ENCODE data around the gene STAT4. TPM values are rescaled to one million over a fixed set of nuclear protein-coding genes. Genes with fewer than 3 reads are reported as not detected.

STAT4 gene
- total RNA-seq, 1 experiment from 2014 or later, result 0.33 TPM

GRCh38 chr2:190981333-190981732 lies 169.5 kb downstream of the STAT4 start:
- Histone ChIP-seq H4K20me1 (ENCODE audit: control insufficient read depth, insufficient read depth, insufficient read length) (no peaks in the 10 kb centered on the region), H3K4ac (ENCODE audit: low read depth, low read length) (no peak overlapping the region), H3K9me3 (ENCODE audit: control insufficient read depth, low read depth, low read length) (no peaks in the 10 kb centered on the region), H2BK5ac (ENCODE audit: insufficient read length, low read length) (no peak overlapping the region), H3K79me2 (ENCODE audit: insufficient read depth, low read length) (no peaks in the 10 kb centered on the region), H3K9ac (ENCODE audit: extremely low read depth, insufficient read length, low read length) (no peak overlapping the region), H2BK120ac (ENCODE audit: low read depth, low read length, poor library complexity, severe bottlenecking) (no peak overlapping the region), H4K5ac (ENCODE audit: insufficient read length, low read depth, low read length) (no peak overlapping the region), H3K23ac (ENCODE audit: insufficient read length, low read depth, low read length) (no peak overlapping the region), H3K23me2 (ENCODE audit: insufficient read length, low read depth, low read length, poor library complexity, severe bottlenecking) (no peaks in the 10 kb centered on the region), H3K4me2 (ENCODE audit: insufficient read depth, insufficient read length, low read length) (no peak overlapping the region), H3K18ac (ENCODE audit: insufficient read length, low read depth, low read length) (no peak overlapping the region), H2AFZ (ENCODE audit: low read length) (no peak overlapping the region), H3K27me3 (ENCODE audit: insufficient read depth, low read length) (no peaks in the 10 kb centered on the region), H3K27ac (ENCODE audit: insufficient read length, low read depth, low read length) (no peak overlapping the region), H4K91ac (ENCODE audit: insufficient read length, low read depth, low read length) (no peak overlapping the region), H3K79me1 (ENCODE audit: insufficient read depth, low read depth, low read length, poor library complexity, severe bottlenecking) (no peaks in the 10 kb centered on the region), H3T11ph (ENCODE audit: low read length) (no peak overlapping the region), H3K4me1 (ENCODE audit: insufficient read depth, low read length) (no peaks in the 10 kb centered on the region), H4K8ac (replicated peaks; ENCODE audit: insufficient read length, low read depth, low read length) (no peak overlapping the region), H3K14ac (ENCODE audit: insufficient read depth, low read length) (no peak overlapping the region), H2BK12ac (ENCODE audit: insufficient read length, low read depth, low read length) (no peak overlapping the region), H2BK20ac (ENCODE audit: low read depth, low read length, poor library complexity, severe bottlenecking) (no peak overlapping the region), H2BK15ac (ENCODE audit: low read depth, low read length) (no peak overlapping the region), H2AK5ac (ENCODE audit: insufficient read length, low read length) (no peak overlapping the region), H3K56ac (ENCODE audit: insufficient read length, low read depth, low read length) (no peak overlapping the region)
- H3K27me3 Mint-ChIP-seq (ENCODE audit: low read depth), result no peaks in the 10 kb centered on the region
- H3K36me3 Mint-ChIP-seq (ENCODE audit: insufficient read depth in 1 of 3, low read depth in 3 of 3), result peaks cover 53 to 96% (median 93%) of the 10 kb centered on the region in 3 experiments; a peak in 6 of 7 replicates
- no peaks in the 10 kb centered on the region for H3K9me3 Mint-ChIP-seq
- TF ChIP-seq, protein P1, sequence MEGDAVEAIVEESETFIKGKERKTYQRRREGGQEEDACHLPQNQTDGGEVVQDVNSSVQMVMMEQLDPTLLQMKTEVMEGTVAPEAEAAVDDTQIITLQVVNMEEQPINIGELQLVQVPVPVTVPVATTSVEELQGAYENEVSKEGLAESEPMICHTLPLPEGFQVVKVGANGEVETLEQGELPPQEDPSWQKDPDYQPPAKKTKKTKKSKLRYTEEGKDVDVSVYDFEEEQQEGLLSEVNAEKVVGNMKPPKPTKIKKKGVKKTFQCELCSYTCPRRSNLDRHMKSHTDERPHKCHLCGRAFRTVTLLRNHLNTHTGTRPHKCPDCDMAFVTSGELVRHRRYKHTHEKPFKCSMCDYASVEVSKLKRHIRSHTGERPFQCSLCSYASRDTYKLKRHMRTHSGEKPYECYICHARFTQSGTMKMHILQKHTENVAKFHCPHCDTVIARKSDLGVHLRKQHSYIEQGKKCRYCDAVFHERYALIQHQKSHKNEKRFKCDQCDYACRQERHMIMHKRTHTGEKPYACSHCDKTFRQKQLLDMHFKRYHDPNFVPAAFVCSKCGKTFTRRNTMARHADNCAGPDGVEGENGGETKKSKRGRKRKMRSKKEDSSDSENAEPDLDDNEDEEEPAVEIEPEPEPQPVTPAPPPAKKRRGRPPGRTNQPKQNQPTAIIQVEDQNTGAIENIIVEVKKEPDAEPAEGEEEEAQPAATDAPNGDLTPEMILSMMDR (conservative IDR thresholded peaks at IDR 0.05), result no peak
- H3K27ac Mint-ChIP-seq, result no peak overlapping the region
- no peak for DNase-seq
- H3K4me3 Mint-ChIP-seq, result no peak overlapping the region
- H3K4me1 Mint-ChIP-seq, result no peaks in the 10 kb centered on the region
- no CpG with 5 or more reads among the region's 6 CpGs for WGBS (ENCODE audit: extremely low coverage, insufficient read length, low lambda C conversion rate)
